Upper lobe of left lung (tissue), 6 donors: Measurements from ENCODE around the gene NUMA1. TPM values are rescaled to one million over a fixed set of nuclear protein-coding genes. Genes with fewer than 3 reads are reported as not detected.
A peak's percentile ranks its signal among the peaks of the same experiment; 100 is the strongest.

Source experiments
- ATAC-seq, 2 donors: fragments of 200-7000 bp; cut with Tn5 transposase; one replicate each; pipeline ENCODE4 v1.9.1; 2022; ENCODE audit warnings: mild to moderate bottlenecking in 2 of 2, moderate library complexity in 2 of 2; ENCODE audit not compliant: low FRiP score in 2 of 2
- DNase-seq, 2 donors: peaks; one replicate each; pipeline ENCODE4 v3.0.0-alpha.2; 2019 to 2020
- H3K27ac ChIP-seq, 4 donors: fragments of 200-600 bp; sonication (generic); one replicate each; pipeline ENCODE4 v1.5.1; 2016 to 2019
- H3K27me3 ChIP-seq, 4 donors: fragments of 200-600 bp; sonication (generic); one replicate each; pipeline ENCODE4 v1.5.1; 2017 to 2019
- H3K36me3 ChIP-seq, 4 donors: fragments of 200-600 bp; sonication (generic); one replicate each; pipeline ENCODE4 v1.5.1; 2016 to 2019
- H3K4me1 ChIP-seq, 4 donors: fragments of 200-600 bp; sonication (generic); one replicate each; pipeline ENCODE4 v1.5.1; 2018 to 2019
- H3K4me3 ChIP-seq, 4 donors: fragments of 200-600 bp; sonication (generic); one replicate each; pipeline ENCODE4 v1.5.1; 2017 to 2019; ENCODE audit warnings: mild to moderate bottlenecking in 2 of 4, moderate library complexity in 1 of 4
- H3K9me3 ChIP-seq, 4 donors: fragments of 200-600 bp; sonication (generic); one replicate each; pipeline ENCODE4 v1.5.1; 2018 to 2019
- EP300 ChIP-seq, 4 donors: sonication (generic); formaldehyde crosslinking; IDR thresholded peaks; one replicate each; pipeline ENCODE4 v1.5.1; 2017; ENCODE audit warnings: antibody characterized with exemption in 4 of 4, control low read depth in 2 of 4
- POLR2A ChIP-seq, 4 donors: fragments of 450-650 bp; IDR thresholded peaks; one replicate each; pipeline ENCODE4 v1.5.1; 2016 to 2017; ENCODE audit warnings: antibody characterized with exemption in 4 of 4, mild to moderate bottlenecking in 2 of 4
- POLR2AphosphoS5 ChIP-seq, 2 donors: sonication (generic); formaldehyde crosslinking; IDR thresholded peaks; one replicate each; pipeline ENCODE4 v1.5.1; 2017; ENCODE audit warnings: antibody characterized with exemption in 2 of 2
- WGBS, 2 donors: methylation state at CpG; one replicate each; pipeline ENCODE4 v1.1.5; 2017 to 2018; 5-methylcytosine and 5-hydroxymethylcytosine counted together
- total RNA-seq, 6 donors: library from RNA; depleted of rRNA in 4 of 6; stranded (reverse); fragments of >200 nt in 4 of 6; gene quantifications; one replicate each; pipeline versions ENCODE4 v1.1.0 to v1.2.1, GENCODE V29; 2016 to 2021
- TF ChIP-seq, protein P1 (sequence below), 6 experiments: fragments of 450-650 bp in 4 of 6; fragments of 200-600 bp in 2 of 6; sonication (generic) in 2 of 6; IDR thresholded peaks; one replicate each; pipeline ENCODE4 v1.5.1; 2016 to 2019; ENCODE audit warnings: antibody characterized with exemption in 6 of 6
- donor health status: DM: no; HTN: no; CAD: no; lungs with moderate emphysema.
- donor health status: DM: no; HTN: yes; CAD: no; lungs with severe emphysema.

NUMA1 gene
- total RNA-seq, 6 donors from 2014 or later: 185 to 666 (median 241) TPM

DNA sequence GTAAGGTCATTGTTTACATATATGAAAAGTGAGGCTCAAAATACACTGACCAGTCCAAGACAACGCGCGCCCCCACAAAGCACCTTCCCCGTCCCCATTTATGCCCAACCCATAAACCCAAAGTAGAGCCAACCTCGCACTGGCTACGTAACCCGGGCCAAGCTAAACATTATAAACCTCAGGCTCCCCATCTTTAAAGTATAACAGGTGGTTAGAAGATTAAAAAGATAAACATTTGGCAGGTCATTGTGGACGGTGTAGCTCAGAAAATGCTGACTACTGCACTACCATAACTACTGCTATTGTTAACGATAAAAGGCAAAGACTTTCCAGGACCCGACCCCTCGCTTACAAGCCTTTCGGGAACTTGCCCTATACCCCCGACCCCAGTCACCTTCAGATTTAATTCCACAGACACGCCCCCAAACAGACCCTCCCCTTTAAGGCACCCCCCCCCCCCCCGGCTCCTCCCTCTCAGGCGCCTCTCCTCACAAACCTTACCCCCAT, 470 bp downstream of the NUMA1 start:
- DNase-seq (no peak), ATAC-seq (peak in 1 of 2 donors; percentile 57)
- peaks cover 0 to 6% (median 0%) of the 10 kb centered on the region in 4 donors for H3K36me3 ChIP-seq
- TF ChIP-seq POLR2AphosphoS5 (IDR thresholded peaks at IDR 0.05): no peak
- TF ChIP-seq EP300 (IDR thresholded peaks at IDR 0.05): no peak
- no peak for TF ChIP-seq POLR2A (IDR thresholded peaks at IDR 0.05)
- TF ChIP-seq, protein P1, sequence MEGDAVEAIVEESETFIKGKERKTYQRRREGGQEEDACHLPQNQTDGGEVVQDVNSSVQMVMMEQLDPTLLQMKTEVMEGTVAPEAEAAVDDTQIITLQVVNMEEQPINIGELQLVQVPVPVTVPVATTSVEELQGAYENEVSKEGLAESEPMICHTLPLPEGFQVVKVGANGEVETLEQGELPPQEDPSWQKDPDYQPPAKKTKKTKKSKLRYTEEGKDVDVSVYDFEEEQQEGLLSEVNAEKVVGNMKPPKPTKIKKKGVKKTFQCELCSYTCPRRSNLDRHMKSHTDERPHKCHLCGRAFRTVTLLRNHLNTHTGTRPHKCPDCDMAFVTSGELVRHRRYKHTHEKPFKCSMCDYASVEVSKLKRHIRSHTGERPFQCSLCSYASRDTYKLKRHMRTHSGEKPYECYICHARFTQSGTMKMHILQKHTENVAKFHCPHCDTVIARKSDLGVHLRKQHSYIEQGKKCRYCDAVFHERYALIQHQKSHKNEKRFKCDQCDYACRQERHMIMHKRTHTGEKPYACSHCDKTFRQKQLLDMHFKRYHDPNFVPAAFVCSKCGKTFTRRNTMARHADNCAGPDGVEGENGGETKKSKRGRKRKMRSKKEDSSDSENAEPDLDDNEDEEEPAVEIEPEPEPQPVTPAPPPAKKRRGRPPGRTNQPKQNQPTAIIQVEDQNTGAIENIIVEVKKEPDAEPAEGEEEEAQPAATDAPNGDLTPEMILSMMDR (IDR thresholded peaks at IDR 0.05): no peak
- H3K9me3 ChIP-seq: no peaks in the 10 kb centered on the region
- H3K27me3 ChIP-seq: no peaks in the 10 kb centered on the region
- H3K27ac ChIP-seq: peak overlapping the region; percentile 87 to 94 (median 91)
- WGBS, 2 donors: 5% methylated on average over 16 of the region's 16 CpGs
- H3K4me1 ChIP-seq: peaks cover 29 to 34% (median 32%) of the 10 kb centered on the region in 4 donors
- peak overlapping the region; percentile 61 to 82 (median 72) for H3K4me3 ChIP-seq

DNA sequence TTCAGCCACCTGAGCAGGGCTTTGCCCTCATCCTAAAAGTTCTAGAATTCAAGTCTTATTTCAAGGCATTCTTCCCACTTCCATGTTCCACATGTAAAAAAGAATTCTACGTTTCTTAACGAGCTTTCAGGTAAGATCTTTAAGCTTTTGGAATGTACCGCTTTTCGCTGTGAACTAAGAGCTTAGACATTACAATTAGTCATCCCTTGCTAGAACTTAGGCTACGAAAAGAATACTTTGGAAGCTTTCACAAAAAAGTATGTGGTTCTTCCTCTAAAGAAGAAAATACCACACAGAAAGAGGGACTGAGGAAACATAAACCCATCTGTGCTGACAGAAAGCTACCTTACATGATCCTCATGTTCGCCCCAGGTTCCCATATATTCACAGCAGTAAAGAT, 1.9 kb downstream of the NUMA1 start:
- Histone ChIP-seq H3K27me3 (no peaks in the 10 kb centered on the region), H3K27ac (peak overlapping the region in 2 of 4 donors; percentile 89 to 94), H3K36me3 (peaks cover 0 to 6% (median 0%) of the 10 kb centered on the region in 4 donors), H3K9me3 (no peaks in the 10 kb centered on the region), H3K4me3 (no peak overlapping the region), H3K4me1 (peaks cover 29 to 38% (median 32%) of the 10 kb centered on the region in 4 donors)
- TF ChIP-seq, protein P1 (IDR thresholded peaks at IDR 0.05): no peak
- TF ChIP-seq EP300 (IDR thresholded peaks at IDR 0.05) (no peak), POLR2A (IDR thresholded peaks at IDR 0.05) (no peak), POLR2AphosphoS5 (IDR thresholded peaks at IDR 0.05) (no peak)
- ATAC-seq (no peak), DNase-seq (no peak)
- WGBS, 2 donors: 82 to 85% methylated on average over 6 of the region's 6 CpGs

DNA sequence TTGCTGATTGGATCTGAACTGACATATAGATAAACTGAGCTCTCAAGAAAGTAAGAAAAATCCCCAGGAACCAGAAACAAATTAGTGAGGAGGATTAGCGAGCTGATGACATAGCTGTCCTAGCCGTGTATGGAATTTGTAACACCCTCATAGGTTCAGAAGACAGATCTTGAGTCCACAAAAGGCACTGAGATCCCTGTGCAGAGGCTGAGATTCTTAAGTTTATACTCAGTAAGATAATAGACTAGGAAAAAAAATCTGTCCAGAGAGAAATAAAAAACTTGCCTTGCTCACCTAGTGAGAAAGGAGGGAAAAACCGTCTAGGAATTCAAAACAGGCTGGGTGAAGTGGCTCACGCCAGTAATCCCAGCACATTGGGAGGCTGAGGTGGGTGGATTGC, 4.6 kb downstream of the NUMA1 start:
- WGBS, 2 donors: 91 to 94% methylated on average over 4 of the region's 4 CpGs
- Histone ChIP-seq H3K27ac (peak overlapping the region in 1 of 4 donors; percentile 18), H3K4me3 (no peak overlapping the region), H3K27me3 (no peaks in the 10 kb centered on the region), H3K4me1 (peaks cover 21 to 35% (median 30%) of the 10 kb centered on the region in 4 donors), H3K9me3 (no peaks in the 10 kb centered on the region), H3K36me3 (peaks cover 0 to 6% (median 0%) of the 10 kb centered on the region in 4 donors)
- no peak for ATAC-seq
- no peak for DNase-seq
- no peak for TF ChIP-seq POLR2A (IDR thresholded peaks at IDR 0.05)
- TF ChIP-seq POLR2AphosphoS5 (IDR thresholded peaks at IDR 0.05): no peak
- TF ChIP-seq, protein P1 (IDR thresholded peaks at IDR 0.05): no peak
- no peak for TF ChIP-seq EP300 (IDR thresholded peaks at IDR 0.05)

DNA sequence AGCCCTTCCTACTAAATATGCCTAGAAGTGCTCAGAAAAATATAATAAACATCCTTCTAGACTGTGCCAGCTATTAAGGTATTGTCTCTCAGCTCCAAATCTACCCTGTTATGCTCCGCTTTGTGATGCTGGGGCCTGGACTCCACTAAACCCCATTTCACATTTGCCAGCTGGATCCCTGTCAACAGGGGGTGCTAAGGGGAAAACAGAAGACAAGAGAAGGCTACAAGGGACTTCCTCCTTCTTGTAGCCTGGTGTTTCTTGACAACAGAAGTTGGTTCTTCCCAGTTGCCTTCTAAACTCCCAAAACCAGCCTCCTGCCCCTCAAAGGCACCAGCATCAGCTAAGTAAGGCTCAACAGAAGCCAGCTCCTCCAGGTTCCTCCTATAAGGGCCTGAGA, 5.2 kb downstream of the NUMA1 start:
- peak overlapping the region in 2 of 4 donors; percentile 18 to 46 for H3K27ac ChIP-seq
- WGBS, 2 donors: 75 to 87% methylated on average over 1 of the region's 1 CpG
- DNase-seq (no peak), ATAC-seq (peak in 1 of 2 donors; percentile 44)
- TF ChIP-seq, protein P1 (IDR thresholded peaks at IDR 0.05): no peak
- no peak for TF ChIP-seq POLR2AphosphoS5 (IDR thresholded peaks at IDR 0.05)
- no peak for TF ChIP-seq POLR2A (IDR thresholded peaks at IDR 0.05)
- TF ChIP-seq EP300 (IDR thresholded peaks at IDR 0.05): no peak
- no peak overlapping the region for H3K4me3 ChIP-seq
- no peaks in the 10 kb centered on the region for H3K27me3 ChIP-seq
- H3K4me1 ChIP-seq: peaks cover 26 to 41% (median 36%) of the 10 kb centered on the region in 4 donors
- H3K9me3 ChIP-seq: no peaks in the 10 kb centered on the region
- peaks cover 0 to 6% (median 0%) of the 10 kb centered on the region in 4 donors for H3K36me3 ChIP-seq

DNA sequence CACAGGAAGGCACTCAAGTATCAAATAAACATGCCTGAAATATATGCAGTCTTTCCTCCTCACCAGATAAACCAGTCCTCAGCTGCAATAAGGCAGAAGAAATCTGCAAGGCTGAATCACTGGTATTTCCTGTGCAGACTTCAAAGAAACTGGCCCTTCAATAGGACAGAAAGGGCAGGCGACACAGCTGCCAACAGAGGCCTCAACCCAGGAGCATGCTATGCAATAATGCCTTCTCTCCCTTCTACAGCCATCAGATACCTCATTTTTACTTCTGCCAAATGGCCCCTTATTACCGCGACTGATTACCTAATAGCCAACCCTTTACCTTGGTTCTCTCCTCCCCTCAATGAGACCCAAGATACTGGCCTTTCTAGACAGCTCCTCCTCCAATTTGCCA, 8.0 kb downstream of the NUMA1 start:
- peaks cover 39 to 54% (median 49%) of the 10 kb centered on the region in 4 donors for H3K4me1 ChIP-seq
- no peaks in the 10 kb centered on the region for H3K9me3 ChIP-seq
- ATAC-seq (no peak), DNase-seq (no peak)
- no peaks in the 10 kb centered on the region for H3K27me3 ChIP-seq
- H3K36me3 ChIP-seq: peaks cover 0 to 10% (median 0%) of the 10 kb centered on the region in 4 donors
- TF ChIP-seq, protein P1 (IDR thresholded peaks at IDR 0.05): no peak
- no peak for TF ChIP-seq EP300 (IDR thresholded peaks at IDR 0.05)
- TF ChIP-seq POLR2A (IDR thresholded peaks at IDR 0.05): no peak
- TF ChIP-seq POLR2AphosphoS5 (IDR thresholded peaks at IDR 0.05): no peak
- peak overlapping the region; percentile 5 to 84 (median 63) for H3K27ac ChIP-seq
- 35 to 40% methylated on average over 3 of the region's 3 CpGs for WGBS, 2 donors
- no peak overlapping the region for H3K4me3 ChIP-seq
